ENCODE data around the gene SLCO4A1.

DNA sequence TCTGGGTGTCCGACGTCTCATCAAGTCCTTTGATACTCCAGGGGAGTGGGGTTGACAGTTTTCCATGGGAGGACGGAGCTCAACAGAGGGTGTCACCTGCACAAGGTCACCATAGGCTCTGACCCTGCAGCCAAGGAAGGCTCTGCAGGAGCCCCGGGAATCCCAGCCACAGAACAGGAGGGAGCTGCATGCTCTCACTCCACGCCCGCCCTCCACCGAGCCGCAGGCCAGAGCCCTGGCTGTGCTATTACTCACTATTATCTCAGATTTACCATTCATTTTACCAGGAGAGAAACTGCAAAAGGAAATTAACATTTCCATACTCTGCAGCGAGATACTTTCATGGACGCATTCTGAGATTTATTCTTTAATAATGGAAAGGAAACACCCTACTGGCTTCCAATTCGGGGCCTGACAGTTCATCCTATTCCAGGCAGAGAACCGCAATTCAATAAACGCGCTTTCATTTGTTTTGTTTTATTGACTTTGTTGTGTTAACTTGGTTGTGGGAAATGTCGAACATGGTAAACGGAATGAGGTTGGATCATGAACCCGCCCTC is 48.0 kb downstream of the SLCO4A1 start:
- TF ChIP-seq CTCF (IDR thresholded peaks at IDR 0.05): no peak
- TF ChIP-seq POLR2A (IDR thresholded peaks at IDR 0.05): no peak

All from adrenal gland (tissue), 5 donors.